ENCODE measurements around the gene LINC00237. TPM values are rescaled to one million over a fixed set of nuclear protein-coding genes. Genes with fewer than 3 reads are reported as not detected.
A peak's percentile ranks its signal among the peaks of the same experiment; 100 is the strongest.

The LINC00237 gene
- total RNA-seq, 8 experiments from 2014 or later: 0.16 to 1.5 (median 0.47) TPM; not detected in 3

GRCh38 chr20:21087862-21088540, 18.2 kb downstream of the LINC00237 start:
- Histone ChIP-seq H3K4me3 (no peak overlapping the region), H3K27ac (no peak overlapping the region), H3K4me1 (replicated peaks in 1 of 2) (peaks cover 20 to 26% of the 10 kb centered on the region in 2 donors)
- ATAC-seq (replicated peaks in 6 of 8): no peak
- in situ Hi-C loops (cut with MboI; ENCODE audit: low pct_unique_long_range_greater_than_20kb in 2 of 9, low sequenced_read_pairs in 9 of 9, unreplicated experiment in 9 of 9): no loop called here
- WGBS, 10 experiments: 32 to 100% (median 80%) methylated on average over 2 to 8 of the region's 9 CpGs

GRCh38 chr20:21083825-21084325, 22.3 kb downstream of the LINC00237 start:
- ATAC-seq (replicated peaks in 6 of 8): no peak
- Histone ChIP-seq H3K4me3 (no peak overlapping the region), H3K4me1 (replicated peaks in 1 of 2) (peaks cover 0 to 4% of the 10 kb centered on the region in 2 donors), H3K27ac (no peak overlapping the region)
- in situ Hi-C loops (cut with MboI; ENCODE audit: low pct_unique_long_range_greater_than_20kb in 2 of 9, low sequenced_read_pairs in 9 of 9, unreplicated experiment in 9 of 9): no loop called here
- whole genome bisulfite sequencing, 10 experiments: 0 to 67% (median 17%) methylated on average over 1 to 2 of the region's 2 CpGs; no CpG with 5 or more reads in 1 of the 10 experiments

- Histone ChIP-seq H3K4me3 (no peak overlapping the region), H3K4me1 (replicated peaks in 1 of 2) (no peaks in the 10 kb centered on the region), H3K27ac (no peak overlapping the region)
- ATAC-seq (replicated peaks in 6 of 8): no peak
- in situ Hi-C loops (cut with MboI; ENCODE audit: low pct_unique_long_range_greater_than_20kb in 2 of 9, low sequenced_read_pairs in 9 of 9, unreplicated experiment in 9 of 9): no loop called here
- 25 to 100% (median 60%) methylated on average over 1 to 2 of the region's 2 CpGs; no CpG with 5 or more reads in 6 of the 10 experiments for WGBS, 10 experiments
Observed at GRCh38 chr20:21082584-21082983, 23.6 kb downstream of the LINC00237 start.

- no peak for ATAC-seq (replicated peaks in 6 of 8)
- in situ Hi-C loops (cut with MboI; ENCODE audit: low pct_unique_long_range_greater_than_20kb in 2 of 9, low sequenced_read_pairs in 9 of 9, unreplicated experiment in 9 of 9): no loop called here
- 3 to 89% (median 19%) methylated on average over 2 to 4 of the region's 4 CpGs; no CpG with 5 or more reads in 3 of the 10 experiments for WGBS, 10 experiments
- Histone ChIP-seq H3K4me1 (replicated peaks in 1 of 2) (no peaks in the 10 kb centered on the region), H3K4me3 (no peak overlapping the region), H3K27ac (no peak overlapping the region)
Observed at GRCh38 chr20:21077809-21078345, 28.3 kb downstream of the LINC00237 start.

GRCh38 chr20:21076073-21076472, 30.1 kb downstream of the LINC00237 start:
- WGBS, 10 experiments: 0 to 88% (median 73%) methylated on average over 1 to 3 of the region's 3 CpGs; no CpG with 5 or more reads in 1 of the 10 experiments
- ATAC-seq (replicated peaks in 6 of 8): no peak
- in situ Hi-C loops (cut with MboI; ENCODE audit: low pct_unique_long_range_greater_than_20kb in 2 of 9, low sequenced_read_pairs in 9 of 9, unreplicated experiment in 9 of 9): no loop called here
- Histone ChIP-seq H3K4me1 (replicated peaks in 1 of 2) (no peaks in the 10 kb centered on the region), H3K4me3 (no peak overlapping the region), H3K27ac (no peak overlapping the region)

GRCh38 chr20:21075471-21075870, 30.7 kb downstream of the LINC00237 start:
- no peak for ATAC-seq (replicated peaks in 6 of 8)
- 0 to 100% (median 80%) methylated on average over 1 to 6 of the region's 6 CpGs; no CpG with 5 or more reads in 3 of the 10 experiments for WGBS, 10 experiments
- Histone ChIP-seq H3K4me1 (replicated peaks in 1 of 2) (no peaks in the 10 kb centered on the region), H3K4me3 (no peak overlapping the region), H3K27ac (no peak overlapping the region)
- in situ Hi-C loops (cut with MboI; ENCODE audit: low pct_unique_long_range_greater_than_20kb in 2 of 9, low sequenced_read_pairs in 9 of 9, unreplicated experiment in 9 of 9): no loop called here

GRCh38 chr20:21074605-21075336, 31.4 kb downstream of the LINC00237 start:
- in situ Hi-C loops (cut with MboI; ENCODE audit: low pct_unique_long_range_greater_than_20kb in 2 of 9, low sequenced_read_pairs in 9 of 9, unreplicated experiment in 9 of 9): no loop called here
- ATAC-seq (replicated peaks in 6 of 8): peak in 2 of 8 experiments; percentile 70 to 76

GRCh38 chr20:21067255-21067654, 38.9 kb downstream of the LINC00237 start:
- in situ Hi-C loops (cut with MboI; ENCODE audit: low pct_unique_long_range_greater_than_20kb in 2 of 9, low sequenced_read_pairs in 9 of 9, unreplicated experiment in 9 of 9): no loop called here
- Histone ChIP-seq H3K4me3 (no peak overlapping the region), H3K27ac (no peak overlapping the region), H3K4me1 (replicated peaks in 1 of 2) (no peaks in the 10 kb centered on the region)
- no peak for ATAC-seq (replicated peaks in 6 of 8)
- 0 to 100% (median 50%) methylated on average over 1 of the region's 1 CpG; no CpG with 5 or more reads in 3 of the 10 experiments for WGBS, 10 experiments

More at GRCh38 chr20:21074605-21075336, 31.4 kb downstream of the LINC00237 start:
- Histone ChIP-seq H3K4me1 (replicated peaks in 1 of 2) (no peaks in the 10 kb centered on the region), H3K4me3 (no peak overlapping the region), H3K27ac (no peak overlapping the region)
- WGBS, 10 experiments: 22 to 100% (median 80%) methylated on average over 1 to 11 of the region's 12 CpGs

- no peak for ATAC-seq (replicated peaks in 6 of 8)
Observed at GRCh38 chr20:21064924-21065323, 41.2 kb downstream of the LINC00237 start.

GRCh38 chr20:21063276-21063675, 42.9 kb downstream of the LINC00237 start:
- in situ Hi-C loops (cut with MboI; ENCODE audit: low pct_unique_long_range_greater_than_20kb in 2 of 9, low sequenced_read_pairs in 9 of 9, unreplicated experiment in 9 of 9): no loop called here
- Histone ChIP-seq H3K4me1 (replicated peaks in 1 of 2) (no peaks in the 10 kb centered on the region), H3K27ac (no peak overlapping the region), H3K4me3 (no peak overlapping the region)
- ATAC-seq (replicated peaks in 6 of 8): no peak
- WGBS, 10 experiments: 5 to 96% (median 56%) methylated on average over 3 to 6 of the region's 7 CpGs; no CpG with 5 or more reads in 6 of the 10 experiments

More at GRCh38 chr20:21064924-21065323, 41.2 kb downstream of the LINC00237 start:
- in situ Hi-C loops (cut with MboI; ENCODE audit: low pct_unique_long_range_greater_than_20kb in 2 of 9, low sequenced_read_pairs in 9 of 9, unreplicated experiment in 9 of 9): no loop called here
- Histone ChIP-seq H3K27ac (no peak overlapping the region), H3K4me3 (no peak overlapping the region), H3K4me1 (replicated peaks in 1 of 2) (no peaks in the 10 kb centered on the region)

- H3K4me3 ChIP-seq: no peak overlapping the region
- no peak overlapping the region for H3K27ac ChIP-seq
- H3K4me1 ChIP-seq (replicated peaks in 1 of 2): peaks cover 13% of the 10 kb centered on the region in 2 donors
- 0 to 38% (median 14%) methylated on average over 1 to 9 of the region's 10 CpGs for WGBS, 10 experiments
- peak; percentile 19 to 83 (median 64) for ATAC-seq (replicated peaks in 6 of 8)
- in situ Hi-C loops (cut with MboI; ENCODE audit: low pct_unique_long_range_greater_than_20kb in 2 of 9, low sequenced_read_pairs in 9 of 9, unreplicated experiment in 9 of 9): no loop called here
Observed at GRCh38 chr20:21053002-21053762, 53.0 kb downstream of the LINC00237 start.

GRCh38 chr20:21052686-21053001, 53.5 kb downstream of the LINC00237 start:
- peaks cover 13% of the 10 kb centered on the region in 2 donors for H3K4me1 ChIP-seq (replicated peaks in 1 of 2)
- WGBS, 10 experiments: 20 to 42% (median 20%) methylated on average over 1 to 2 of the region's 6 CpGs; no CpG with 5 or more reads in 7 of the 10 experiments
- in situ Hi-C loops (cut with MboI; ENCODE audit: low pct_unique_long_range_greater_than_20kb in 2 of 9, low sequenced_read_pairs in 9 of 9, unreplicated experiment in 9 of 9): no loop called here
- no peak overlapping the region for H3K4me3 ChIP-seq
- no peak overlapping the region for H3K27ac ChIP-seq
- ATAC-seq (replicated peaks in 6 of 8): peak in 2 of 8 experiments; percentile 3 to 24

Measured in motor neuron (in vitro differentiated cells).